Ecto neural progenitor cell (in vitro differentiated cells): ENCODE results near the gene NUDT12.

ENCODE experiments used
- DNase-seq: peaks from one replicate; pipeline ENCODE4 v3.0.0-alpha.2; 2018; ENCODE audit warnings: low spot score

The NUDT12 gene

DNA sequence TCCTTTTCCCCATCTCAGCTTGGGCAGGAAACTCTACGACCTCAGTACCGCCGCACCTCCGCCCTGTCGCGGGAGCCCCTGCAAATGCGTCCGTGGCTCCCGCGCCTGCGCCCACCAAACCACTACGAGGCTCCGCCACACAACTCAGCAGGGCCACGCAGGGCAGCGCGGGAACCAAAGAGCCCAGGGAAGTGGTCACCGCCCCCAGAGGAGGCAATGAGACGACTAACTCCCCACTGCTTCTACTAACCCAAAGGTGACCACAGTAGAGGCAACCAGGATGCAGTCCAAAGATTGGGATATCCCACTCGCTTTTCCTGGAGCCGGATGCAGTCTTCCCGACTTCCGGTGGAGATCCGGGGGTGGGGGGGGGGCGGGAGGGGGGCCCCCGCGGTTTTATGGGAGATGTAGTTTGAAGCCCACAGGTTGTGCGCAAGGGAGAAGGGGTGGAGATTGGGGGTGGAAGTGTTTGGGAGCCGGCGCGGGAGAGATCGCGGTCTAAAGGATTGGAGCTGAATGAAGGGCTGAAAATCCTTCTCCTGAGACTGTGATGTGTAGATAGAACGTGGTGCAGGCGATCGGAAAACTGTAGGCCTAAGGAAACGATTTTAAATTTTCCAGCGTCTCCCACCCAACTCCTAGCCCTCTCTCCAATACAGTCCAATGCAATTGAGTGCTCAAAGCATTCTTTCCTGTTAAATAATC is at the start of gene NUDT12:
Gene NUDT12 (minus strand): TSS at position 337 of the 705 bp plus-strand sequence. CDS start 2,541 bp downstream, outside the sequence.
- peak; percentile 91 for DNase-seq

- no peak for DNase-seq
Observed at GRCh38 chr5:103607346-103607745, 44.8 kb upstream of the NUDT12 start.

GRCh38 chr5:103605277-103605676 is 42.7 kb upstream of the NUDT12 start:
- DNase-seq = no peak

- no peak for DNase-seq
Observed at GRCh38 chr5:103602438-103602837, 39.8 kb upstream of the NUDT12 start.

DNA sequence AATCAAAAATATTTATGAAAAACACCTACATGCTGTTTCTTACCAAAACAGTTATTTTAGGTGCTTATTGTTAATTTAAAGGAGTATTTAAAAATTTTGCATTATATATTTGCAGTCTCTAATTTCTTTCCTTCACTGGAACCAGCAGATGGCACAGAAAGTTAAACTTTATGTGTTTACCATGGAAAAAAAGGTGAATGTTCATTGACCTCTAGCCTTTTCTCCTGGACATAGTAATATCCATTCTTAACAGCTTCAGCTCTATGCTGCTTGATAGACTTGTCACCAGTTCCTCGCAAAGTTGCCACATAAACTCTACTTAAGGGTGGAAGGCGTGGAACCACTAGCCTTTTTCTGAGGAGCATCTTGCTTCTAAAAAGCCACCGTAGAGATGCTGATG is 38.7 kb upstream of the NUDT12 start:
- DNase-seq = no peak

DNA sequence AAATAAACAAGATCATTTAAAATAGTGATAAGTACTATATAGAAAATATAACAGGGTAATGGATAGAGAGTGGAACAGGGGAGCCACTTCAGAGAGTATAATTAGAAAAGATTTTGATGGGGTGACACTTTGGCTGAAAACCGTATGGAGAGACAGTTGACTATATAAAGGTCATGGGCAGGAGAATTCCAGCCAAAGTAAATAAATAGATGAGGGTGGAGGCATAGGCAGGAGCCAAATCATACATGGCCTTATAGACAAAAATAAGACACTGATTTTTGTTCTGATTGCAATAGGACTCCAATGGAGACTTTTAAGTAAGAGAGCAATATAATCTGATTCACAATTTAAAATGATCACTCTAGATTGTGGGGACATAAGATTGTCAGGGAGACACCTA is 37.5 kb upstream of the NUDT12 start:
- no peak for DNase-seq

DNA sequence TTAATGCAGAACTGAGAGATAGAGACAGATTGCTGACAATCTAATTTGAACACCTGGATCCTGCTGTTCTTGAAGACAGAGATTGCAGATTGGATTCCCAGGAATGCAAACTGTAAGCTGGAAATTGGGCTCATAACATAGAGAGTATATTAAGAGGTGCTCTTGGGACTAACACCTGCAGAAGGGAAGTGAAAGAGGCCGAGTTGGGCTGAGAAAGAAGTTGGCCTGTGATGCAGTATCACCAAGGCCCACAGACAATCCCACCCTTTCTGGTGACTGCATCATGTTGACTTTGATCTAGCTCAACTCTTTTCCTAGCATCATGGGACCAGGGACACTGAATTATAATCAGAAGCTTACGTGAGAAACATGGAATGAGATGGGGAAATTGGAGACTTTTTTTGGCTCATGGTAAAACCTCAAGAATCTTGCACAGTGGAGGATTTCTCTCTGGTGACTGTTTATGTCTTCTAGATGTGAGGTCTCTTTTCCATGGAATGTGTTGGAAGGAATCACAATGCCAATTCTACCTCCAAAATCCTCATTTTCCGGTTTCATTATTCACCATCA is 36.5 kb upstream of the NUDT12 start:
- DNase-seq = no peak

DNA sequence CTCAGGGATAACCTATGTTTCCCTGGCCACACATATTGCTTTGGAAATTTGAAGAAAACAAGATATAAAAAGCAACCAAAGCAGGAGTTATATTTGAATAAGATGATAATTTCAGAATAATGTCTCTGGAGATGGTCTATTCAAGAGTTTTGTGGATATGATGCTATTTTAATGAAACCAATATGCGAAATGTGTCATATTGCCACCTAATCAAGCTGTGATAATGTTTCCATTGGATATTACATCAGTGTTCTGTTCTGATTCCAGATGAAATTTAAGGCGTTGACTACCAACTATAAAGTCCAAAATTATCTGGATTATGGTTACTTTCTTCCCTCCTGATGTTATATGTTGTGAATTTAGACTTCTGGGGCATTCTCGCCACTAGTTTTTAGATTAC is 27.6 kb upstream of the NUDT12 start:
- no peak for DNase-seq

GRCh38 chr5:103589776-103590175 is 27.2 kb upstream of the NUDT12 start:
- no peak for DNase-seq

- DNase-seq = no peak
Observed at GRCh38 chr5:103589357-103589756, 26.8 kb upstream of the NUDT12 start.

- DNase-seq = no peak
Observed at GRCh38 chr5:103587185-103587748, 24.7 kb upstream of the NUDT12 start.

- no peak for DNase-seq
Observed at GRCh38 chr5:103582364-103582763, 19.8 kb upstream of the NUDT12 start.

- no peak for DNase-seq
Observed at GRCh38 chr5:103573411-103573810, 10.8 kb upstream of the NUDT12 start.

DNA sequence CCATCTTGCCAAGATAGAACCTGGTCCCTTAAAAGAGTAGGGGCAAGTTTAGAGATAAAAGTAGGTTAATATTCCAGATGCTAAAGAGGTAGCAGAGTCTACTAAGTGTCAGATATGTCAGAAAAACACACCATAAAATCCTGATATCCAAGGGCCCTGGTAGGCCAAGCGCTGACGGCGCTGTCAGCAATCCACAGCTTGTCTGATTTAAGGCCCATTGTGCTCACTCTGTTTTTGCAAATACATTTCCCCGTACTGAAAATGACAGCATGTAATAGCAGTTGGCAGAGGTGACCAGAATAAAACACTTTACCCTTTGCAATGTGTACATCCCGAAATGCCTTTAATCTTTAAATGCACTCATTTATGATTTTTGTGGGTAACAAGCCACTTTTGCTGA is 9.9 kb upstream of the NUDT12 start:
- no peak for DNase-seq

- no peak for DNase-seq
Observed at GRCh38 chr5:103571730-103572129, 9.1 kb upstream of the NUDT12 start.

DNA sequence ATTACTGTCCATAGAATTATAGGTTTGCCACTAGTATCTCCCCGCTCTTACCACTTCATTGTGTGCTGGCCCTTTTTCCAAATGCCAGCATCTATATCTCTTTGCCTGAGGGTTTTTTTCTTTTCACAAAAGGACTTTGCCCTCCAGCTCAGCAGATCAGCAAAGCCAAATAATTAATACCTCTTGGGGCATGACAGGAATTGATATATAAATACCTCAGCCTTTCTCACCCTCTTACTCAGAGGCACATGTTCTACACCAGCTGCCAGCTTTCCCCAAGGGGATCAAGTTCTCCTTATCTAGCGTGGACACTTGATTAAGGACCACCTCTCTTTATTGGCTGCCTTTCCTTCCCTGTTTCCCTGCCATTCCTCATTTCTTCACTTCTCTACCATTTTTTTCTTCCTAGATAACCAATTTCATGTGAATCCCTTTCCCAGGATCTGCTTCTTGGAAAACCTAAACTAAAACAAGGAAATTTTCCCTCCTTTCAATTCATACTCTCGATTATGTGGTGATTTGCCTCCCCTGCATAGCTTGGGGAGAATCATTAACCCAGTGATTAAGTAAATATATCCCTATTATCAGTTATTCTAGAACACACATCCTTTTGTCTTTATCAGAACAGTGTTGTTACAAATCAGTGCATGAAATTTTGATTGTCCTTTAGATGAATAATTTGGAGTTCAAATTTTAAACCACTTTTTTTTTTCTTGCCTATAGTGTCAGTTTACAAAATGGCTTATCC is 6.9 kb upstream of the NUDT12 start:
- no peak for DNase-seq

DNA sequence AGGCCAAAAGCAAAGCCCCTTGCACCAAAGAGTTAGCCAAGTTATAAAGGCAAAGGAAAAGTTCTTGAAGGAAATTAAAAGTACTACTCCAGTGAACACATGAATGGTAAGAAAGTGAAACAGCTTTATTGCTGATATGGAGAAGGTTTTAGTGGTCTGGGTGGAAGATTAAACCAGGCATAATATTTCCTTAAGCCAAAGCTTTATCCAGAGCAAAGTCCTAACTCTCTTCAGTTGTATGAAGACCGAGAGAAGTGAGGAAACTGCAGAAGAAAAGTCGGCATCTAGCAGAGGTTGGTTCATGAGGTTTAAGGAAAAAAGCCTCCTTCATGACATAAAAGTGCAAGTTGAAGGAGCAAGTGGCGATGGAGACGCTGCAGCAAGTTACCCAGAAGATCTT is 3.1 kb upstream of the NUDT12 start:
- no peak for DNase-seq

DNA sequence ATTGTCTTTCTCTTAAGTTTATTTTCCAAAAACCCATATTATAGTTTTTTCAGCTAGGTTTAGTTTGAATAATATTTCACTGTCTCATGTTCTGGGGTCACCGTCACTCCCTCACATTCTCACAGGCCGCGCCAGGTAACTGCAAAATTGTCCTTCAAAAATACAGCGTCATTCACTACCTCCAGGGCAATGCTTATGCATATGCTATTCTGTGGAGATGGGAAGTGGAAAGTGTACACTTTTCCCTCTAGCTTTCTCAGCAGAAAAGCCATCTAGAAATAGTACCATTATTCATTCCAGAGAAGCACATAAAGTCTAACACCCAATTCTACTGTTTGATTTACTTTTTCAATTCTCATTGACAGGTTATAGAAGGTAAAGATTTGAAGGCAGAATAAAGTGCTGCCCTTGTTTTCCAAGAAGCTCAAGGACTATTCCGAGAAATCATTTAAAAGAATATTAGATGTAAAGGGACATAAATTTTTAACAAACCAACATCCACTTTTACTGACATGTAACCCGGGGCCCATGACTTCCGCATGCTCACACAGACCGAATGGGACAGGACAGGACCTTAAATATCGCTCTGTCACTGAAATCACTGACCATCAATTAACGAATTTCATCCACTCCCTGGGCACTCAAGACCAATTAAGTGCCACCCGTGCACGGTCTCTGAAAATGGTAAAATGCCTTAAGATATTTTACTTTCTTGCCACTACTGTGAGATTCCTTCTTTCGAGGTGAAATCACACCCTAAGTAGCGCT is 720 bp downstream of the NUDT12 start:
- DNase-seq = no peak

DNA sequence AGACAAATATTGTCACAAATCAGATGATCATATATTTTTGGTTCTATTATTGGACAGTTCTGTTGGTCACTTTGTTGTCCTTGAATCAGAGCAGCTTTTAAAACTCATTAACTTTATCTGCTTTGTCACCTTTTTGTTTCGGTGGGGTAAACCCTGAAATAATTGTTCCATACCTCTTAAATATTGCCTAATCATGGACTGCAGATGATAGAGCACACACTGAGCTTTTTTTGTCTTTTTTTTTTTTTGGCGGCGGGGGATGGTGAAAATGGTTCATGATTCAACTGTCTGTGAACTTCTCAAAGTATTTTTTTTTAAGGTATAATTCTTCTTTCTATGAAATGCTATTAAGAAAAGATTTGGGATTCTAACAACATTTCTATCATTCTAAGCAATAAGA is 1.8 kb downstream of the NUDT12 start:
- DNase-seq = no peak

DNA sequence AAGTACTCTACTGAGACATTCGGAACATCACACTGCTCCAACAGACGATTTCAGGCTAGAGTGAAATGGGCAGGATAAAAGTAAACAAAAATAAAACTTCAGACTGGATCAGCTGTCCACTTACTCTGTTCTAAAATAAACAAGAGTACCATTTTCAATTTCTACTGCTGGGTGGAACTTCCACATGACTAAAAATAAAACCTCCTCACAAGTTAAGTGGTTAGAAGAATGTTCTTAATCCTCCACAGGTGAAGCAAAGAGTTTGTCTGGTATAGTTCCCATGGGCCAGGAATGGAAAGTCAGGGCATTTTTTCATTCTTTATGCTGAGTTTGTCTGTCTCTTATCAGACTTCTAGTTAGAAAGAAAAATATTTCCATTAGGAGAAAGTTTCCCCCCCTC is 15.7 kb downstream of the NUDT12 start:
- no peak for DNase-seq

DNA sequence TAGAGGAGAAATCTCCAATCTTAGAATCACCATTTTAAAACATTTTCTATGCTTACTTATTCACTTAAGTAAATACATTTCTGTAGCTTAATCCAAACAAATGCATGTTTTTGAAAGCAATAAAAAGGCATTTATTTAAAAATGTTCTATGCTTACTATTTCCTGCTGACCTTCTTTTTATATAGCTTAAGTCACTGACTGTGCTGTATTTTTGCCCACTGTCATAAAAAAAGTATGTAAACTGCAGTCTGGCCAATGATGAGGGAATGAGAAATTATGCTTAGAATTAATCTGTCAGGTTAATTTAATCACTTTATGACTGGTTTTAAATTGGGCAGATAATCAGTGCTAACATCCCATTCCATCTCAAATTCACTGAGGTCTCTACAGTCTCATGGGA is 20.1 kb downstream of the NUDT12 start:
- DNase-seq = no peak

GRCh38 chr5:103541569-103541968 is 21.0 kb downstream of the NUDT12 start:
- no peak for DNase-seq
